PFSK-1 (cell line): ENCODE measurements around the gene MGMT.

Source experiments
- POLR2AphosphoS5 ChIP-seq: IDR thresholded peaks from 2 replicates; pipeline ENCODE4 v1.6.1; 2012; ENCODE audit warnings: low read depth, mild to moderate bottlenecking, control low read depth, low read length, moderate library complexity
- TF ChIP-seq, protein P1 (sequence below), 2 experiments: IDR thresholded peaks; 2 replicates each; pipeline versions ENCODE4 v1.6.1 to v1.8.0; 2011 to 2012; ENCODE audit warnings: low read depth in 2 of 2, low read length in 2 of 2, control low read depth in 1 of 2, inconsistent platforms in 1 of 2, mild to moderate bottlenecking in 1 of 2, moderate library complexity in 1 of 2; ENCODE audit not compliant: insufficient read depth in 1 of 2

GRCh38 chr10:129637846-129638245 lies 170.8 kb downstream of the MGMT start:
- TF ChIP-seq POLR2AphosphoS5 = no peak
- TF ChIP-seq, protein P1, sequence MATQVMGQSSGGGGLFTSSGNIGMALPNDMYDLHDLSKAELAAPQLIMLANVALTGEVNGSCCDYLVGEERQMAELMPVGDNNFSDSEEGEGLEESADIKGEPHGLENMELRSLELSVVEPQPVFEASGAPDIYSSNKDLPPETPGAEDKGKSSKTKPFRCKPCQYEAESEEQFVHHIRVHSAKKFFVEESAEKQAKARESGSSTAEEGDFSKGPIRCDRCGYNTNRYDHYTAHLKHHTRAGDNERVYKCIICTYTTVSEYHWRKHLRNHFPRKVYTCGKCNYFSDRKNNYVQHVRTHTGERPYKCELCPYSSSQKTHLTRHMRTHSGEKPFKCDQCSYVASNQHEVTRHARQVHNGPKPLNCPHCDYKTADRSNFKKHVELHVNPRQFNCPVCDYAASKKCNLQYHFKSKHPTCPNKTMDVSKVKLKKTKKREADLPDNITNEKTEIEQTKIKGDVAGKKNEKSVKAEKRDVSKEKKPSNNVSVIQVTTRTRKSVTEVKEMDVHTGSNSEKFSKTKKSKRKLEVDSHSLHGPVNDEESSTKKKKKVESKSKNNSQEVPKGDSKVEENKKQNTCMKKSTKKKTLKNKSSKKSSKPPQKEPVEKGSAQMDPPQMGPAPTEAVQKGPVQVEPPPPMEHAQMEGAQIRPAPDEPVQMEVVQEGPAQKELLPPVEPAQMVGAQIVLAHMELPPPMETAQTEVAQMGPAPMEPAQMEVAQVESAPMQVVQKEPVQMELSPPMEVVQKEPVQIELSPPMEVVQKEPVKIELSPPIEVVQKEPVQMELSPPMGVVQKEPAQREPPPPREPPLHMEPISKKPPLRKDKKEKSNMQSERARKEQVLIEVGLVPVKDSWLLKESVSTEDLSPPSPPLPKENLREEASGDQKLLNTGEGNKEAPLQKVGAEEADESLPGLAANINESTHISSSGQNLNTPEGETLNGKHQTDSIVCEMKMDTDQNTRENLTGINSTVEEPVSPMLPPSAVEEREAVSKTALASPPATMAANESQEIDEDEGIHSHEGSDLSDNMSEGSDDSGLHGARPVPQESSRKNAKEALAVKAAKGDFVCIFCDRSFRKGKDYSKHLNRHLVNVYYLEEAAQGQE (IDR thresholded peaks at IDR 0.05; ENCODE audit: insufficient read depth in 1 of 2, low read depth in 2 of 2, low read length in 2 of 2) = no peak
